NOMO-1 treated with DMSO at 0.1 percent for 48 hours (cell line): ENCODE results near the gene MGAT5.

Experiments
- DNase-seq: peaks from one replicate; lab custom pipeline; 2025; ENCODE audit not compliant: unreplicated experiment; lab: John Stamatoyannopoulos, UW

MGAT5 gene

GRCh38 chr2:134440336-134440909, 186.6 kb downstream of the MGAT5 start:
- DNase-seq: no peak

DNA sequence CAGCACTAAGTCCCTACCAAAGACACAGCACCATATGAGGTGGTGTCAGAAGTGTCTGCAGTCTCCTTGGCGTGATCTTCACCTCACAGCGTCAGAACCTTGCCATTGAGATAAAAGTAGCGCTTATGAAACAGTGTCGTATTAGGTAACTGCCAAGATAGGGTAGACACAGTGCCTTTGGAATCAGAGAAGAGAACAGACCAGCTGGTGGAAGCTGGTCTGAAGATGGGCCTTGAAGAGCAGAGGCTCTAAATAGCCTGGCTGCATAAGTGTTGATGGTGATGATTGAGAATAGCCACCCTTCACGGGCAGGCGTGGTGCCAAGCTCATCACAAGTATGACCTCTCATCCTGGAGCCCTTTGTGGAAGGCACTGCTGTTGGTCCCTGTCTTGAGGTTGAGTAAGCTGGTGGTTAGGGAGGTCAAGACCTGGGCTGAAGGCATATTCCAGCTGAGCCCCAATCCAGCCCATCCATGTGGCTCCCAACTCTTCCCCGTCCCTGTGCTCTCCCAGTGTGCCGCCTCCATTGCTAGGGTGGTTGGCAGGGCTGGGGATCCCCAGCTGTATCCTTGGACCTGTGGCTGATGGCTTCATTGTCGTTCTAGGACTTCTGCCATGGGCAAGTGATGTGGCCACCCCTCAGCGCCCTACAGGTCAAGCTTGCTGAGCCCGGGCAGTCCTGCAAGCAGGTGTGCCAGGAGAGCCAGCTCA, 187.4 kb downstream of the MGAT5 start:
- DNase-seq: no peak

- DNase-seq: no peak
These were observed 190.1 kb downstream of the MGAT5 start for GRCh38 chr2:134443814-134444480.

DNA sequence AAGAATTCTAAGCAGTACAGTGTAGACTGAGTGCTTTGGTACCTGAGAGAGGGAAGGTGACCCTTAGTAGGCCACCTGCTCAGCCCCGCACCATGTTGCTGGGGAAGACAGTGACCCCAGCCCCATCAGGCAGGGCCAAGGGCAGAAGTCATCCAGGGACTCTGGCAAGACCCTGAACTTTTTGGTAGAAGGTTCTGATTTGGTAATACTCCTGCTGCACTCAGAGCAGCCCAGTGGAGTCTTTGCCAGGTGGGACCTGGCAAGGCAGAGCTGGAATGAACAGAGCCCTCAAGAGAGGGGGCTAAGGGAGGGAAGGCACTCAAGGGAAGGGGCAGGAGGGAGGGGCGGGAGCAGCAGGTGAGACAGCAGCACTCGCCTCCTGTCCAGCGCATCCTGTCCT, 191.2 kb downstream of the MGAT5 start:
- no peak for DNase-seq

GRCh38 chr2:134445985-134446382, 192.1 kb downstream of the MGAT5 start:
- DNase-seq: no peak

- no peak for DNase-seq
These were observed 192.6 kb downstream of the MGAT5 start for GRCh38 chr2:134446383-134447017.

DNA sequence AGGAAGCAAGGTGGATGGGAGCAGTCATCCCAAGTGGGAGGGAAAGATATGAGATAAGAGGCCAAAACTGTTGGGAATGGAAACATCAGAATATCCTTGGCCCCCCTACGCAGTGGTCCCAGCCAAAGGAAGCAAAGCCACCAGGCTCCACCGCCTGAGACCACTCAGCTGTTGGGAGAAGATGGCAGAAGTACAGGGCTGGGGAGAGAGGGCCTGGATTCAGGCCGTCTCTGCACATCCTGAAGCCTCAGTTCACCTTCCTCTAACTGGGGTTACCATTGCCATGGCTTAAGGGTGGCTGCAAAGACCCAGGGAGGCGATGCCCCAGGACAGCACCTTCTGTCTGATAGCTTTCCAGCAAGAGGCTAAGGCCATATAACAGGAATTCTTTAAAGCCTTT, 193.8 kb downstream of the MGAT5 start:
- DNase-seq: no peak

GRCh38 chr2:134448650-134449049, 194.8 kb downstream of the MGAT5 start:
- no peak for DNase-seq

DNA sequence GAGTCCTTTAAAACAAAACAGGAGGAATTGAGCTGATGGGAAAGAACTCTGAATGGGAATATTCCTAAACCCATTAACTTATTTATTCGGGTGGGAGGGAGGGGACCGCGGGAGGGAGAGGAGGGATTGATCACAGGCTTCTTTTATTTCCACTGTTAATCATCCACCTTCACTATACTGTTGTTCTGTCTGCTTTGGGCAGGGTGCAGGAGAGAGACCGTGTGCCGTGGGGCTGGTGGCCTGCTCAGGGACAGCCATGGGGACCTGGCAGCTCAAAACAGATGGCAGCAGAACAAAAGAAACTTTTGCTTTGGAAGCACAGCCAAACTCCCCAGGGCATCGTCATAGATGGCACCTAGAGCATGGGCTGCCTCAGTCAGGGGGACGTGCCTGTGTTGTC, 195.3 kb downstream of the MGAT5 start:
- DNase-seq: no peak

DNA sequence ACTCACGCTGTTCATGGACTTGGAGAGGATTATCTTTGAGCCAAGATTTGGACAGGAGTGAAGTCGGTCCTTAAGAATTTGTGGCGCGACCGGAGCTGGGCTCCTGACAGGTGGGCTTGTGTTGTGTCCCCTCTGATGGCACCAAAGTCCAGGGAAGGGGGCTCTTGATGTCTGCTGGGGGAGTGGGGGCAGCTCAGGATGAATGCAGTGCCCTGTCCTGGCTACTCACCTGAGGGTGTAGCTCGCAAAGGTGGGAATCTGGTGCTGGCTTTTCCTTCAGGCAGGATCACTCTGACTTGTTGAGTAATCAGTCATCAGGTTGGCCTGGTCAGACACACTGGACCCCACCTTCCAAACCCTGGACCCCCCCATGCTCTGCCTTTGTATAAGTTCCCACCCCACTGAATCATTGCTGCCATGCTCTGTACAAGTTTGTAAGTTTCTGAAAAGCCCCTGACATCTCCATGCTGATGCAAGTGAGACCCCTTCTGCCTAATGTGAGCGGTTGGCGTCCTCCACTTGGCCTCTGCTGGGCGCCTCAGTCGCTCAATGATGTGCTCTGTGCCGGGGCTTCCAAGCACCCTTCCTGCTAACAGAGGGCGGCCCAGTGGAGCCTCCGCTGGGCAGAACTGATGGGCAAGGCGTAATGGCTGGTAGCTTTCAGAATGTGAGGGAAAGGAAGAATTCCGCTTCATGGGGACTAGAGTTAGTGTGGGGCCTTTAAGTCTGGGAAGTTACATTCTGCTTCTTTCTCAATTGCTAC, 196.1 kb downstream of the MGAT5 start:
- DNase-seq: no peak

- no peak for DNase-seq
These were observed 197.4 kb downstream of the MGAT5 start for GRCh38 chr2:134451347-134451630.

DNA sequence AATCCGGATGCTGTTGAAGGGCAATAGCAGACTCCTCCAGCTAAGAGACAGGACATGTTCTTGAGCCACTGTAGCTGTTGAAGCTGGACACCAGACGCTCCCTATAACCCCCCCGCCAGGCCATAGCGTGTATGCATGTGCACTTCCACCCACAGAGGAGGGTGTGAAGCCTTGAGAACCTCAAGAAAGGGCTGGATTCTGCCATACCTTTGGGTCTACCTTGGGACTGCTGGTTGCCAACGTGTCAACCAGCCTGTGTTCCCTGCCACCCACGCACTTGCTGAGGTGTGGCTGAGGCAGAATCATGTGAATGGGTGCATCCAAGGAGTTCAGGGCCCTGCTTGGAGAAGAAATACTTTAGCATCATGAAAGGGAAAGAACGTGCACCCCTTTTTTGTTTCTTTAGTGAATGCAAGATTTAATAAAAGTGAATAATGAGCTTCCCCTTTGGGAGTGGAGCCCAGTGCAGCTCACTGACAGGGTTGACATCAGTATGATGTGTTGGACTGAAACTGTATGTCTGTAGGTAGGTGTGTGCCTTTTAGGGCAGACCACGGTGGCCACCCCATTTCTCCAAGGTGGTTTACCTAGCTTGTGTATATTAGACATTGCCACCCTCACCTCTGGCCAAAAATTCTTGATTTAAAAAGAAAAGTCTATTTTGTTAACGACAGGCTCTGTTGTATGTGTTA, 198.3 kb downstream of the MGAT5 start:
- DNase-seq: no peak

GRCh38 chr2:134453476-134453875, 199.6 kb downstream of the MGAT5 start:
- DNase-seq: no peak

DNA sequence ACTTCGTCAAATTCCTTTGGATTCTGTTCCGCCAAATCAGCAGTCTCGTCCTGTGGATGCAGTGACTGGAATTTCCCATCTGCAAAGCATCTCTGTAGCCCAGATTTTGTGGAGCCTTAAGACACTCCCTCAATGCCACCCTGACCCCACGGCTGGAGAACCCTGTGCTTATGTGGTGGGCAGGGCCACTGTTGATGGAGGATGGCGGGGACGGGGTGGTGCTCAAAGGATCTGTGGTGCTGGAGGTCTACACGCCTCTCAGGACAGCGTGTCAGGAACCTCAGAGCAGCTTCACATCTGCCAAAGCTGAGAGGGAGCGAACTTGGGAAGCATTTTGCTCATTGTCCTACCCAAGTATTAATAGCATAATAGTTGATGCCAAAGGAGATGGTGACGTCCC, 200.1 kb downstream of the MGAT5 start:
- DNase-seq: no peak

DNA sequence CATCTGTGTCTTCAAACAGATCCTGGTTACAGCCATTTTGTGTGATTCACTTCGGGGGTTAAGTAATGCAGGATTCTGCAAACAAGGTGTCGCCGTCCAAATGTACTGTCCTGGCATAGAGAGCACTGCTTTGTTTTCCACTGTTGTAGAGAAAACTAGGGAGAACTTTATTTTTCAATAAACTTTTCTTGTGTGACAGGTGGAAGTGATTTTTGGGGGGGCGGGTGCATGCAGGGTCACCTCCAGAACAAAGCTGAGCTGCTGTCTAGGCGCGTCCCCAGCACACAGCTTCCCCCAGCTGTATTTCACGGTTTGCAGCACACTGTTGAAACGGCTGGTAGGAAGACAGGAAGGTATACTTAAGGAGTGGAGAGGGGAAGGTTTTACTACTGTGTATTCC, 200.6 kb downstream of the MGAT5 start:
- DNase-seq: no peak

DNA sequence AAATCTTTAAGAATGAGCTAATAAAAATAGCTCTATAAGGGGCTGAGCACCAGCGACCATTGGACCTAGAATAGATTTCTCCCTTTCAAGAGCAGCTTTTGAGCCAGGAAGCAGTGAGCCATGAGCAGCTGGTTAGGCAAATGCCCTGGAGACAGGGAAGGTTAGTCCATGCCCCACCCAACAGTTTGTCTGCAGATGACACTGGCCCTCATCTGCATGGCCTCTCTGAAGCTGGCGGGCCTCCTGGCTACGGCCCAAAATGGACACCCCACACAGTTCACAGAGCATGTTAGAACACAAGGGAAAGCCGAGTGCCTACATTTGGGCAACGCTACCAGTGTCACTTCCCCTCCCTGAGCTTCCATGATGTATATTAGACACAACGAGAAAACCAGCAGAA, 201.1 kb downstream of the MGAT5 start:
- DNase-seq: no peak

- no peak for DNase-seq
These were observed 201.6 kb downstream of the MGAT5 start for GRCh38 chr2:134455426-134455825.

DNA sequence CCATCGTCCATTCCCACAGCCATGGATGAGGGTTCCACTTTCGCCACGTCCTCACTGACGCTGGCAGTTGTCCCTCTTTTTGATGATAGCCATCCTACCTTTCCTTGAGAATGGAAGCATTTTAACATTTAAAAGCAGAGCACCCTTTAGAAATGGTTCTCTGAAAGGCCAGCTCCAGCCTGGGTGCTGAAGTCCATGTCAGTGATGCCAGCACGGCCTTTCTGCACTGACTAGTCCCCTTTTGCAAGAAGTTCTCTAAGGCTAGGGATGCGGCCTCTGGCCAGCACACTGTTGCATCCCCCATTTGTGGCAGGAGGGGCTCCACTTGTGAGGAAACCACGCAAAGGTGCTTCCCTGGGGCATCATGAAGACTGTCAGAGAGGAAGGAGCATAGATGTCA, 203.5 kb downstream of the MGAT5 start:
- DNase-seq: no peak

DNA sequence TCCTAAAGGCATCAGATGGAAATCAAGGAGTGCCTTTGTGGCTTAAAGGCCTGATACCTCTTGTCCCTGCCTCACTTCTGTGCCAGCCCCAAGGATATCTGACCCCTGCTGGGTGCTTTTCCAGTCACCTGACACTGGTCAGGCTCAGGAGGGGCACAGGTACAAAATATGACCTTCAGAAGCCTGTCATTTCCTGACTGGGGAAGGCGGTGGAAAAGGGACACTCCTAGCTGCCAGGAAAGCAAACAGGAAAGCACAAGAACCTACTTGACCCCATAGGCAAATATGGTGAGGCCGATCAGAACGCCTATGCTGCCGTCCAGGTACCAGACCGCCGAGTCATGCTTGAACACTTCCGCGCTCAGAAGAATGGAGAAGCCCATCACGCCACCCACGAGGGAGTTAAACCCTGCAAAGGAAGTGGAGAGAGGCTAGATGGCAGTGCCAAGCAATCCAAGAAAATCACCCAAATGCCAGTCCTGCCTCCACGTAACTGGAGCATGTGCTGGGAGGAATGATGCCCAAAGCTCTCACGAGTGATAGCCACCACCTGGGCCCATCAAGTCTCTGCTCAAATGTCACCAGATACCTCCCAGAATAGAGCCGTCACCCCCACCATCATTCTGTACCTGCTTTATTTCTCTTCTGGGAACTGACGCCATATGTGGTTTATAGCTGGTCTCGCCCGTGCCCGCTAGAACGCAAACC, 204.0 kb downstream of the MGAT5 start:
- no peak for DNase-seq

- no peak for DNase-seq
These were observed 204.6 kb downstream of the MGAT5 start for GRCh38 chr2:134458473-134458853.
